ENCODE data around the gene P2RY14.

GRCh38 chr3:151303751-151304150 is 25.4 kb upstream of the P2RY14 start:
- no peak for TF ChIP-seq POLR2AphosphoS5 (IDR thresholded peaks at IDR 0.05)
- no peak for TF ChIP-seq CTCF (IDR thresholded peaks at IDR 0.05)

All from transverse colon (tissue), 4 donors.